GM10248 (cell line): ENCODE measurements around the gene LIPT2.

Experiments
- CTCF ChIA-PET: fragments of 300-600 bp; sonication (Branson Sonifier 250); formaldehyde crosslinking; extraction: SDS; loops from one replicate; lab custom pipeline; 2021; ENCODE audit warnings: antibody characterized with exemption; lab: Yijun Ruan, JAX
- POLR2A ChIA-PET: fragments of 350-650 bp; sonication (Branson Sonifier 250); formaldehyde crosslinking; extraction: SDS; loops from one replicate; lab custom pipeline; 2020; ENCODE audit warnings: antibody characterized with exemption; lab: Yijun Ruan, JAX
- DNase-seq: peaks from one replicate; pipeline ENCODE4 v3.0.0; 2012; ENCODE audit errors: extremely low spot score
- CTCF ChIP-seq: IDR thresholded peaks from 2 replicates; pipeline ENCODE4 v1.5.1; 2012; ENCODE audit warnings: mild to moderate bottlenecking, low read depth; ENCODE audit errors: extremely low read depth, missing control alignments, control extremely low read depth

The LIPT2 gene

GRCh38 chr11:74487875-74488274 lies 5.6 kb downstream of the LIPT2 start:
- POLR2A ChIA-PET, result no interaction called here
- DNase-seq, result no peak
- CTCF ChIA-PET, result interaction anchor here (1.1 to 1.6 kb wide), 3 partner anchors 12 to 38 kb away, joined by 4 to 5 read pairs (median 5); no protein-coding TSS in a partner anchor
- TF ChIP-seq CTCF, result no peak

GRCh38 chr11:74485868-74486267 lies 7.7 kb downstream of the LIPT2 start:
- ChIA-PET POLR2A (no interaction called here), CTCF (interaction anchor here (1.7 to 2.1 kb wide), 2 partner anchors 10 to 32 kb away, joined by 4 to 5 read pairs; no protein-coding TSS in a partner anchor)
- TF ChIP-seq CTCF, result no peak
- no peak for DNase-seq

GRCh38 chr11:74480688-74481417 lies 12.7 kb downstream of the LIPT2 start:
- no peak for TF ChIP-seq CTCF
- no peak for DNase-seq
- ChIA-PET CTCF (interaction anchor here (1.0 kb wide), 1 partner anchor 31 kb away, joined by 3 read pairs; no protein-coding TSS in a partner anchor), POLR2A (no interaction called here)

GRCh38 chr11:74479732-74480123 lies 13.8 kb downstream of the LIPT2 start:
- DNase-seq, result no peak
- POLR2A ChIA-PET, result no interaction called here
- TF ChIP-seq CTCF, result no peak
- CTCF ChIA-PET, result no interaction called here

GRCh38 chr11:74478877-74479731 lies 14.4 kb downstream of the LIPT2 start:
- ChIA-PET POLR2A (no interaction called here), CTCF (interaction anchor here (1.2 kb wide), 1 partner anchor 15 kb away, joined by 3 read pairs; no protein-coding TSS in a partner anchor)
- TF ChIP-seq CTCF, result no peak
- DNase-seq, result no peak

- no peak for TF ChIP-seq CTCF
- ChIA-PET POLR2A (interaction anchor here (0.6 kb wide), 1 partner anchor 52 kb away, joined by 7 read pairs; no protein-coding TSS in a partner anchor), CTCF (interaction anchor here (0.7 to 2.7 kb wide), 6 partner anchors 9 to 224 kb away, joined by 3 to 14 read pairs (median 4); no protein-coding TSS in a partner anchor)
- no peak for DNase-seq
Observed at GRCh38 chr11:74476536-74476935, 17.0 kb downstream of the LIPT2 start.
